ENCODE data around the gene TMPRSS3.

The TMPRSS3 gene

GRCh38 chr21:42373196-42373907, 22.5 kb downstream of the TMPRSS3 start:
- no peak for DNase-seq (ENCODE audit: low read depth)

DNA sequence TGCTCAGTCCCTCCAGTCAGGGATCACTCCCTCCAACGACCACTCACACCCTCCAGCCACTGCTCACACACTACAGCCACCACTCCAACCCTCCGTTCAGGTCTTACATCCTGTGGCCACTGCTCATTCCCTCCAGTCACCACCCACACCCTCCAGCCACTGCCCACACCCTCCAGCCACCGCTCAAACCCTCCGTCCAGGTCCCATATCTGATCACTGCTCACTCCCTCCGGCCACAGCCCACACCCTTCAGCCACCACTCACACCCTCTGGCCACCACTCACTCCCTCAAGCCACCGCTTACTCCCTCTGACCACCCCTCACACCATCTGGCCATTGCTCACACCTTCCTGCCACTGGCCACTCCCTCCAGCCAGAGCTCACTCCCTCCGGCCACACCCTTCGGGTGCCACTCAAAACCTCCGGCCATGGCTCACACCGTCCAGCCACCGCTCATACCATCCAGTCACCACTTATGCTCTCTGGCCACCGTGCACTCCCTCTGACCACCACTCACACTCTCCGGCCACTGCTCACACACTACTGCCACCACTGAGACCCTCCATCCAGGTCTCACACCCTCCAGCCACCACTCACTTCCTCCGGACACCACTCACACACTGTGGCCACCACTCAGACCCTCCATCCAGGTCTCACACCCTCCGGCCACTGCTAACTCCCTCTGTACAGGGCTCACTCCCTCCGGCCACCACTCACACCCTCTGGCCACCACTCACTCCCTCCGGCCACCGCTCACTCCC, 24.8 kb downstream of the TMPRSS3 start:
- DNase-seq (ENCODE audit: low read depth), result no peak

GRCh38 chr21:42369821-42370220, 26.0 kb downstream of the TMPRSS3 start:
- no peak for DNase-seq (ENCODE audit: low read depth)

- DNase-seq (ENCODE audit: low read depth), result no peak
Observed at GRCh38 chr21:42367367-42368165, 28.3 kb downstream of the TMPRSS3 start.

- no peak for DNase-seq (ENCODE audit: low read depth)
Observed at GRCh38 chr21:42366292-42367010, 29.4 kb downstream of the TMPRSS3 start, which contains the start of gene TFF1. Gene TFF1 (minus strand): TSS chr21:42366535. CDS start chr21:42366495, 40 bp downstream.

DNA sequence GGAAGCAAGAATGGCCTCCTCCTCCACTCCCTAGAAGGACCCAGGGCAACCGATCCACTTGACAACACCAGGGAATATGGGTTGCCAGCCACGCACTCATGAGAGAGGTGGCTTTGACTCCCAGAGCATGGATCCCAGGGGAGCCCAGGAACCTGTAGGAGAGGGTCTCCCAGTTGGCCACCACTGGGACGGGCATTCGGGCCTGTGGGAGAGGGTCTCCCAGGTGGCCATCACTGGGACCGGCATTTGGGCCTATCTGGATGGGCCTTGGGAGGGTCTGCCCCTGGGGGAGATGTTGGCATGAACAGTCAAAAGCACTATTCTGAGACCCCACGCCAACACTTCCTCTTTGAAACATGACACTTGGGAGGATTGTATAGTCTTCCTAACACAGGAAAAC, 30.1 kb downstream of the TMPRSS3 start:
- DNase-seq (ENCODE audit: low read depth), result no peak

GRCh38 chr21:42364304-42364865, 31.5 kb downstream of the TMPRSS3 start:
- no peak for DNase-seq (ENCODE audit: low read depth)

- no peak for DNase-seq (ENCODE audit: low read depth)
Observed at GRCh38 chr21:42363312-42363711, 32.5 kb downstream of the TMPRSS3 start.

- no peak for DNase-seq (ENCODE audit: low read depth)
Observed at GRCh38 chr21:42362700-42363099, 33.2 kb downstream of the TMPRSS3 start.

DNA sequence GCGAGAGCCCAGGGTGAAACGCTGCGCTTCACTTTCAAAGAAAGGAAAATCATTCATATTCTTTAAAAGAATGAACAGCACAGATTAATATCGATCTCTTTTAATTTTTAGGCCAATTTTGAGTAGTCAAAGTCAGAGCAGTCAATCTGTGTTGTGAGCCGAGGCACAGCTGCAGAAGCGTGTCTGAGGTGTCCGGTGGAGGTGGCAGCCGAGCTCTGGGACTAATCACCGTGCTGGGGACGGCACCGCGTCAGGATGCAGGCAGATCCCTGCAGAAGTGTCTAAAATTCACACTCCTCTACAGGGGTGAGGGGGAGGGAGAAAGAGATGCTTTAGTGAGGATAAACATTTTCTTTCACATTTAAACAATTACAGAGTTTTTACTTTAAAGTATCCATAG, 33.7 kb downstream of the TMPRSS3 start:
- DNase-seq (ENCODE audit: low read depth), result no peak

DNA sequence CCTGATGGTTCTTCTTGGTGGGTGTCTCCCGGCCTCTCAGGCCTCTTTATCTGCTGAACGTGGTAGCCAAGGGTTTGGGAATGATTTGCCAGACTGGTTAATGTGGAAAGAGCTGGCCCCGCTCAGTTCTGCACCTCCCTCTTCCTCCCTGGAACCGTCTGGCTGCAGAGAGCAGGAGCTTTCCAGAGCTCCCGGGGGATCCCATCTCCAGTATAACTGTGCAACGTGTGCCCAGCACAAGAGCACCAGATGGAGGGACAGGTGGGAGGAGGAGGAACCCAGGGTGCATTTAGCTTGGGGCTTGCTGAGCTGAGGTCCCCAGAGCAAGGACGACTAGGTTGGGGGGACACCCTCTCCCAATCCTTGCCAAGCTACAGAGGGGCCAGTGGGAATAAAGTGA, 34.6 kb downstream of the TMPRSS3 start:
- no peak for DNase-seq (ENCODE audit: low read depth)

DNA sequence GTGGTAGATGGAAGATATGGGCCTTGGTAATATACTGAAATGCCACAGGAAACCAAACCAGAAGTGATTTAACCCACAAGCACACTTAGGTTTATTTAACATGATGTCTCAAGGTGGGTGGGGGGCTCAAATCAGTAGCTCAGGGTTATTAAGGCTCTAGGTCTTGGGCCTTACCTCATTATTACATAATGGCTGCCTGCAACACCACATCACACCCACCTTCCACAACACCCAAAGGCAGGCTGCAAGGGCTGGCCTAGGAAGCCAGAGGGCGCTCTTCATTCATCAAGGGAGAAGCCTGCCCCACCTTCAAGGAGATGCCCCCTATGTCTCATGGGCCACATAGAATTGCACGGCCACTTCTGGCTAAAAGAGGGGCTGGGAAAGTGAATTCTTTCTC, 35.5 kb downstream of the TMPRSS3 start:
- DNase-seq (ENCODE audit: low read depth), result no peak

DNA sequence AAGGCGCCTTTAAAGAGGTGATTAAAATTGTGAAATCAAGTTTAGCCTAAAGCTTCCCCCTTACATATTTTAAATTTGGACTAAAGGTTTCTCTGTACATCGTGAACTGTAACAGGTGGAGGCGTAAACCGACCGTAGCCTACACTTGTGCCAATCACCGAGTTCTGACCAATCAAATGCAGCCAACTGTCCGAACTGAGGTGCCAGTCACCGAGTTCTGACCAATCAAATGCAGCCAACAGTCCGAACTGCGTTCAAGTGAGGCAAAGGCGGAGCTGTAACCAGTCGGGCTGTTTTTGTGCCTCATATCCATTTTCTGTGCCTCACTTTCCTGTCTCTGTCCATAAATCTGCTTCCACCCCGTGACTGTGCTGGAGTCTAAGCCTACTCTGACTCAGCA, 36.9 kb downstream of the TMPRSS3 start:
- no peak for DNase-seq (ENCODE audit: low read depth)

DNA sequence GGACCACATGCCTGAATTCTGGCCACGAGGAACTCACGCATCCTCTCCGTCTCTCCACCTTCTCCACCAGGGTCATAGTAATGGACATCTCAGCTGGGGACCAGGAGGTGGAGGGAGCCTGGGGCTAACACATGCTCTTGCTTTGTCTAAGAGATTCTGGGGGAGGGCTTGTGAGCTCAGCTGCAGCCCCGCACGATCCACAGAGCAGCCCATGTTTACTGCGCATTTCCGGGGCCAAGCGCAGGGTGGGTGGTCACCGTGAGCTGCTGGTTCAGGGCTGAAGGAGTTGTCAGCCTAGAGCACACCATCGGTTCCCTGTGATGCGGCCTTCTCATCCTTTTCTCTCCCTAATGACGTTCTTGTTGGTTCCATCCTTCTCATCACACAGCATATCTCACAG, 37.6 kb downstream of the TMPRSS3 start:
- no peak for DNase-seq (ENCODE audit: low read depth)

GRCh38 chr21:42357307-42357706, 38.5 kb downstream of the TMPRSS3 start:
- DNase-seq (ENCODE audit: low read depth), result no peak

GRCh38 chr21:42356650-42357049, 39.2 kb downstream of the TMPRSS3 start:
- DNase-seq (ENCODE audit: low read depth), result no peak

DNA sequence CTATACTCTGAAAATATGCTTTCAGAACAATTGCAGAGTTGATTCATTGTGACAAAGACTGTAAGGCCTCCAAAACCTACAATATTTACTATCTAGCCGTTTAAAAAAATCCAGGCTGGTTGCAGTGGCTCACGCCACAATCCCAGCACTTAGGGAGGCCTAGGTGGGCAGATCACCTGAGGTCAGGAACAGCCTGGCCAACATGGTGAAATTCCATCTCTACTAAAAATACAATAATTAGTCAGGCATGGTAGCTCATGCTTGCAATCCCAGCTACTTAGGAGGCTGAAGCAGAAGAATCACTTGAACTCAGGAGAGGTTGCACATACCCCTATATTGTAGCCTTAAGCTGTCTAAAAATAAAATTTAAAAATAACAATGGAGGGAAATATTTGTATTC, 39.8 kb downstream of the TMPRSS3 start:
- DNase-seq (ENCODE audit: low read depth), result no peak

- DNase-seq (ENCODE audit: low read depth), result no peak
Observed at GRCh38 chr21:42353623-42354022, 42.2 kb downstream of the TMPRSS3 start.

GRCh38 chr21:42352441-42353095, 43.3 kb downstream of the TMPRSS3 start:
- no peak for DNase-seq (ENCODE audit: low read depth)

DNA sequence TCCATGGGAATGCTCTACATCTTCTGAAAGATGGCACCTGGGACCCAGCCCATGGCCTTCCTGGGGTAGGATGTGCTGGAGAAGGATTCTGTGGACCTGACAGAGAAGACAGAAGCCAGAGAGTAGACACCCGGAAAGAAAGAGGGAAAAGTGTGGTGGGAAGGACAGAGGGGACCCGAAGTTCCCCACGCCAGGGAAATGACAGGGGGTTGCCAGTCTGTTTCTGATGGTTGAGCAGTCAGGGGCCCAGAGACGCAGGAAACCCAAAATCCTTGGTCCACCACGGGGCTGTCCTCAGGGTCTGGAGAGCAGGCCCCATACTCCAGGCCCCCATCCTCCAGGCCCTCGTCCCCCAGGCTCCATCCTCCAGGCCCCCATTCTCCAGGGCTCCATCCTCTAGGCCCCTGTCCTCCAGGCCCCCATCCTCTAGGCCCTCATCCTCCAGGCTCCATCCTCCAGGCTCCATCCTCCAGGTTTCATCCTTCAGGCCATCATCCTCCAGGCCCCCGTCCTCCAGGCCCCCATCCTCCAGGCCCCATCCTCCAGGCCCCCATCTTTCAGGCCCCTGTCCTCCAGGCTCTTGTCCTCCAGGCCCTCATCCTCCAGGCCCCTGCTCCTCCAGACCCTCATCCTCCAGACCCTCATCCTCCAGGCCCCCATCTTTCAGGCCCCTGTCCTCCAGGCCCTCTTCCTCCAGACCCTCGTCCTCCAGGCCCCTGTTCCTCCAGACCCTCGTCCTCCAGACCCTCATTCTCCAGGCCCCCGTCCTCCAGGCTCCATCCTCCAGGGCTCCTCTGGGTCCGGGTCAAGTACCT, 44.0 kb downstream of the TMPRSS3 start:
- no peak for DNase-seq (ENCODE audit: low read depth)
